Measurements from ENCODE around the gene PRR13. TPM values are rescaled to one million over a fixed set of nuclear protein-coding genes. Genes with fewer than 3 reads are reported as not detected.

Gene PRR13
- total and polyA plus RNA-seq, 2 donors (not counting 1 experiment from before 2014, with no cell fraction given): 108 to 213 TPM

DNA sequence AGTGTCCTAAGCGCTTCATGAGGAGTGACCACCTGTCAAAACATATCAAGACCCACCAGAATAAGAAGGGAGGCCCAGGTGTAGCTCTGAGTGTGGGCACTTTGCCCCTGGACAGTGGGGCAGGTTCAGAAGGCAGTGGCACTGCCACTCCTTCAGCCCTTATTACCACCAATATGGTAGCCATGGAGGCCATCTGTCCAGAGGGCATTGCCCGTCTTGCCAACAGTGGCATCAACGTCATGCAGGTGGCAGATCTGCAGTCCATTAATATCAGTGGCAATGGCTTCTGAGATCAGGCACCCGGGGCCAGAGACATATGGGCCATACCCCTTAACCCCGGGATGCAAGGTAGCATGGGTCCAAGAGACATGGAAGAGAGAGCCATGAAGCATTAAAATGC lies 30.6 kb upstream of the PRR13 start:
- 98% methylated on average over 4 of the region's 5 CpGs for WGBS (ENCODE audit: insufficient coverage)
- no peaks in the 10 kb centered on the region for H3K9me3 ChIP-seq (ENCODE audit: control extremely low read depth in 1 of 3, control insufficient read depth in 2 of 3, insufficient read depth in 1 of 3, low read length in 2 of 3)
- no peak overlapping the region for H3K4me3 Mint-ChIP-seq
- no peak overlapping the region for H3K4me2 ChIP-seq (replicated peaks; ENCODE audit: low read depth, low read length, poor library complexity, severe bottlenecking)
- H3K4me1 Mint-ChIP-seq: peaks cover 27% of the 10 kb centered on the region
- H3K4me3 ChIP-seq (ENCODE audit: control extremely low read depth in 1 of 5, extremely low read depth in 1 of 5, insufficient read depth in 1 of 5, low read depth in 2 of 5, low read length in 4 of 5): no peak overlapping the region
- H3K36me3 ChIP-seq (replicated peaks in 1 of 2; ENCODE audit: control extremely low read depth in 1 of 2, control insufficient read depth in 1 of 2, extremely low read depth in 1 of 2, insufficient read depth in 2 of 2, low read length in 1 of 2): peaks cover 8 to 48% of the 10 kb centered on the region in 2 experiments
- no peaks in the 10 kb centered on the region for H3K27me3 ChIP-seq (replicated peaks in 1 of 4; ENCODE audit: control extremely low read depth in 1 of 4, control insufficient read depth in 3 of 4, insufficient read depth in 4 of 4, low read length in 3 of 4)
- no peak overlapping the region for H3K9ac ChIP-seq (ENCODE audit: low read length)
- peak overlapping the region; percentile 15 for H3K27ac Mint-ChIP-seq
- no peak for DNase-seq
- peaks cover 6% of the 10 kb centered on the region for H4K20me1 ChIP-seq (ENCODE audit: control insufficient read depth, insufficient read depth, low read length, poor library complexity, severe bottlenecking)
- ATAC-seq (ENCODE audit: low read depth): no peak
- TF ChIP-seq, protein P1, sequence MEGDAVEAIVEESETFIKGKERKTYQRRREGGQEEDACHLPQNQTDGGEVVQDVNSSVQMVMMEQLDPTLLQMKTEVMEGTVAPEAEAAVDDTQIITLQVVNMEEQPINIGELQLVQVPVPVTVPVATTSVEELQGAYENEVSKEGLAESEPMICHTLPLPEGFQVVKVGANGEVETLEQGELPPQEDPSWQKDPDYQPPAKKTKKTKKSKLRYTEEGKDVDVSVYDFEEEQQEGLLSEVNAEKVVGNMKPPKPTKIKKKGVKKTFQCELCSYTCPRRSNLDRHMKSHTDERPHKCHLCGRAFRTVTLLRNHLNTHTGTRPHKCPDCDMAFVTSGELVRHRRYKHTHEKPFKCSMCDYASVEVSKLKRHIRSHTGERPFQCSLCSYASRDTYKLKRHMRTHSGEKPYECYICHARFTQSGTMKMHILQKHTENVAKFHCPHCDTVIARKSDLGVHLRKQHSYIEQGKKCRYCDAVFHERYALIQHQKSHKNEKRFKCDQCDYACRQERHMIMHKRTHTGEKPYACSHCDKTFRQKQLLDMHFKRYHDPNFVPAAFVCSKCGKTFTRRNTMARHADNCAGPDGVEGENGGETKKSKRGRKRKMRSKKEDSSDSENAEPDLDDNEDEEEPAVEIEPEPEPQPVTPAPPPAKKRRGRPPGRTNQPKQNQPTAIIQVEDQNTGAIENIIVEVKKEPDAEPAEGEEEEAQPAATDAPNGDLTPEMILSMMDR (IDR thresholded peaks at IDR 0.05): no peak
- TF ChIP-seq EZH2 (IDR thresholded peaks at IDR 0.05; ENCODE audit: borderline replicate concordance, insufficient read depth, low read depth, low read length, poor library complexity, severe bottlenecking): no peak
- no peak overlapping the region for H3K27ac ChIP-seq (ENCODE audit: low read length in 2 of 2)
- H3K79me2 ChIP-seq (ENCODE audit: control insufficient read depth, insufficient read depth, low read length): peaks cover 10% of the 10 kb centered on the region
- ChIA-PET CTCF (interaction anchor here (1.0 to 2.5 kb wide), 4 partner anchors 10 to 82 kb away, joined by 3 to 15 read pairs (median 6); no protein-coding TSS in a partner anchor), POLR2A (no interaction called here)
- intact Hi-C loops (cut with micrococcal nuclease): no loop called here
- H3K27me3 Mint-ChIP-seq: no peaks in the 10 kb centered on the region
- H2AFZ ChIP-seq (ENCODE audit: insufficient read depth, low read depth, low read length, poor library complexity, severe bottlenecking): no peak overlapping the region
- H3K9me3 Mint-ChIP-seq (ENCODE audit: insufficient read depth): no peaks in the 10 kb centered on the region
- H3K4me1 ChIP-seq (ENCODE audit: control insufficient read depth in 2 of 2, insufficient read depth in 2 of 2, low read length in 2 of 2): peaks cover 6 to 9% of the 10 kb centered on the region in 2 donors

DNA sequence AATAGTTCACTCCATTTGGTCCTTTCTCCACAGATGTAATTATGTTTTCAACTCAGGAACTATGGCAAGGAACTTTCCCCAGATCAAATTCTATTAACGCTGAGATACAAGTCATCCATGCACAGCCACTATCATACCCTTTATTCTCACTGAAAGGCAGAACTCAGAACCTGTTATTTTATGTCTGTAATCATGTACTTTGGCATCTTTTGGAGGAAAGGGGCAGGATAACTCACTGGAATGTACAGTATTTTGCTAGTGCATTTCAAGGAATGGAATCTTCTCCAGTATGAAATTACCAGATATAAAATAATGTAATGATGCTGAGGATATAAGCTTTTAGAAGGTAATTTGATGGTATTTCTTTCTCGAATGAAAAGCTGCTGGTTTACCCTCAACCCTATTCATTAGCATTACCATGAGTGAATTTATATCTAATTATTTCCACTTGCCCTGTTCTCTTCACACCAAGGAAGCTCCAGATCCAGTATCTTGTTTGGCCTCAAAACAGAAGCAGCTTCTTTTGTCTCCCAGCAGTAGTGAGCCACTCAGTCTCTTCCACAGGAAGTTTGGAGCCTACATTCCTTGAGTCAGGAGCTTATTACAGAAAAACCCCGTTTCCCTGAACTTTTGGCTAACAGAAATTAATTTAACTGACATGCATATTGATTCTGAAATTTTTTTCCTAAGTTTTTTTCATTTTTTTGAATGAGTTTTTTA lies 27.9 kb upstream of the PRR13 start:
- CTCF ChIA-PET: interaction anchor here (0.8 to 7.5 kb wide), 4 partner anchors 8 to 69 kb away, joined by 3 to 70 read pairs (median 11); no protein-coding TSS in a partner anchor
- no peaks in the 10 kb centered on the region for H3K9me3 Mint-ChIP-seq (ENCODE audit: insufficient read depth)
- Histone ChIP-seq H3K36me3 (replicated peaks in 1 of 2; ENCODE audit: control extremely low read depth in 1 of 2, control insufficient read depth in 1 of 2, extremely low read depth in 1 of 2, insufficient read depth in 2 of 2, low read length in 1 of 2) (peaks cover 5 to 38% of the 10 kb centered on the region in 2 experiments), H2AFZ (ENCODE audit: insufficient read depth, low read depth, low read length, poor library complexity, severe bottlenecking) (no peak overlapping the region), H3K9me3 (ENCODE audit: control extremely low read depth in 1 of 3, control insufficient read depth in 2 of 3, insufficient read depth in 1 of 3, low read length in 2 of 3) (no peaks in the 10 kb centered on the region), H3K9ac (ENCODE audit: low read length) (no peak overlapping the region), H4K20me1 (ENCODE audit: control insufficient read depth, insufficient read depth, low read length, poor library complexity, severe bottlenecking) (no peaks in the 10 kb centered on the region), H3K27ac (ENCODE audit: low read length in 2 of 2) (peak overlapping the region in 1 of 2 donors; percentile 41), H3K4me2 (replicated peaks; ENCODE audit: low read depth, low read length, poor library complexity, severe bottlenecking) (no peak overlapping the region), H3K27me3 (replicated peaks in 1 of 4; ENCODE audit: control extremely low read depth in 1 of 4, control insufficient read depth in 3 of 4, insufficient read depth in 4 of 4, low read length in 3 of 4) (no peaks in the 10 kb centered on the region), H3K4me1 (ENCODE audit: control insufficient read depth in 2 of 2, insufficient read depth in 2 of 2, low read length in 2 of 2) (peaks cover 21 to 25% of the 10 kb centered on the region in 2 donors), H3K4me3 (ENCODE audit: control extremely low read depth in 1 of 5, extremely low read depth in 1 of 5, insufficient read depth in 1 of 5, low read depth in 2 of 5, low read length in 4 of 5) (no peak overlapping the region), H3K79me2 (ENCODE audit: control insufficient read depth, insufficient read depth, low read length) (no peaks in the 10 kb centered on the region)
- no peaks in the 10 kb centered on the region for H3K27me3 Mint-ChIP-seq
- no CpG with 5 or more reads among the region's 3 CpGs for WGBS (ENCODE audit: insufficient coverage)
- H3K4me1 Mint-ChIP-seq: peaks cover 47% of the 10 kb centered on the region
- intact Hi-C loops (cut with micrococcal nuclease): no loop called here
- no peak overlapping the region for H3K4me3 Mint-ChIP-seq
- peak overlapping the region; percentile 67 for H3K27ac Mint-ChIP-seq
- no peak for TF ChIP-seq EZH2 (IDR thresholded peaks at IDR 0.05; ENCODE audit: borderline replicate concordance, insufficient read depth, low read depth, low read length, poor library complexity, severe bottlenecking)
- ATAC-seq (ENCODE audit: low read depth) (no peak), DNase-seq (no peak)
- POLR2A ChIA-PET: no interaction called here
